HG03095 (cell line): ENCODE data around the gene BIN2.
A peak's percentile ranks its signal among the peaks of the same experiment; 100 is the strongest.

Source experiments
- ATAC-seq: cut with Tn5 transposase; IDR thresholded peaks from one replicate; pipeline ENCODE4 v1.9.1; 2021; ENCODE audit warnings: moderate library complexity; ENCODE audit not compliant: unreplicated experiment

Gene BIN2

DNA sequence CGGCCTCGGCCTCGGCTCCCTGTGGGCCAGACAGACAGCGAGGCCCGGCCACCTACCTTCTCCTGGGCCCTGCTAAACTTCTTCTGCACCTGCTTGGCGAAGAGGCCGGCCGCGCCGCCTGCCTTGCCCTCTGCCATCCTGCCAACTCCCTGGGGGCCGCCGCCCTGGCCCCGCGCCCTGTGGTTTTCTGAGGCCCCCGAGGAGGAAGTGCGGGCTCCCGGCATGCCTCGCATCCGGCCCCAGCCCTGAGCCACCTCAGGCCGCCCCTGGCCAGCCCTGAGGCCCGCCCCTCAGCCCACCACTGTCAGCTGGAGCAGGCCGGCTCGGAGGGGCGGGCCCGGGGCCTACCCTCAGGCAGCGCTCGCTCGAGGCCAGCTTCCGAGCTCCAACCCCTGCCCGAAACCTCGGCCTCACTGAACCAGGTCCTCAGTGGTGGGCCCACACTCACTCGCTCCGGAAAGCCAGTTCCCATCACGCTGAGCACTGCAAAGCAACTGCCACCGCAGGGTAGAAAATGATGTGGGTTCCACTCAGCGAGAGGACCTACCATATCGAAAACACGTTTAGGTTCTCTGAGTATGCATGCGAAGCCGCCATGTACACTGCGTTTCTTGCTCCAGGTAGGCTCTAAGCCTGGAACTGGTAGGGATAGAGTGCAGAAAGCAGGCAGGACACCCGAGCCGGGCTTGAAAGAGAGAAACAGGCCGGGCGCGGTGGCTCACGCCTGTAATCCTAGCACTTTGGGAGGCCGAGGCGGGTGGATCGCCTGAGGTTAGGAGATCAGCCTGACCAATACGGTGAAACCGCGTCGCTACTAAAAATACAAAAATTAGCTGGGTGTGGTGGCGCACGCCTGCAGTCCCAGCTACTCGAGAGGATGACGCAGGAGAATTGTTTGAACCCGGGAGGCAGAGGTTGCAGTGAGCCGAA lies at the start of gene BIN2:
BIN2 (minus strand) TSS at position 209 of the 930 bp plus-strand sequence; CDS start at position 137, 72 bp downstream.
- peak; percentile 65 for ATAC-seq

DNA sequence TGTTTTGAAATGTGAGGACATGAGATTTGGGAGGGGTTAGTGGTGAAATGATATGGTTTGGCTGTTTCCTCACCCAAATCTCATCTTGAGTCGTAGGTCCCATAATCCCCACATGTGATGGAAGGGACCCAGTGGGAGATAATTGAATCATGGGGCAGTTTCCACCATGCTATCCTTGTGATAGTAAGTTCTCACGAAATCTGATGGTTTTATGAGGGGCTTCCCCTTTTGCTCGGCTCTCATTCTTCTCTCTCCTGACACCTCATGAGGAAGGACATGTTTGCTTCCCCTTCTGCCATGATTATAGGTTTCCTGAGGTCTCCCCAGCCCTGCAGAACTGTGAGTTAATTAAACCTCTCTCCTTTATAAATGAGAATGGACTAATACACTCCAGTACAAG lies 49.2 kb upstream of the BIN2 start:
- ATAC-seq: no peak

DNA sequence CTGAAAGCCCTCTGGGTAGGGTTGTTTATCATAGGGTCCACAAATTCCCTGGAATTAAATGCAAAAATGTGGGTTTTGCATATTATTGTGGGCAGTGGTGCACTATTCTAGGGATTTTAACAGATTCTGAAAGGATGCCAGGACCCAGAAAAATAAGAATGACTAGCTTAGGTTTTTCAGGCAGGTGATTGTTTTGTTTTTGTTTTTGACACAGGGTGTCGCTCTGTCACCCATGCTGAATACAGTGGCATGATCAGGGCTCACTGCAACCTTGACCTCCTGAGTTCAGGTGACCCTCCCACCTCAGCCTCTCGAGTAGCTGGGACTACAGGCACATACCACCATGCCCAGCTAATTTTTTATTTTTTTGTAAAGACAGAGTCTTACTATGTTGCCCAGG lies 48.0 kb upstream of the BIN2 start:
- ATAC-seq: no peak

DNA sequence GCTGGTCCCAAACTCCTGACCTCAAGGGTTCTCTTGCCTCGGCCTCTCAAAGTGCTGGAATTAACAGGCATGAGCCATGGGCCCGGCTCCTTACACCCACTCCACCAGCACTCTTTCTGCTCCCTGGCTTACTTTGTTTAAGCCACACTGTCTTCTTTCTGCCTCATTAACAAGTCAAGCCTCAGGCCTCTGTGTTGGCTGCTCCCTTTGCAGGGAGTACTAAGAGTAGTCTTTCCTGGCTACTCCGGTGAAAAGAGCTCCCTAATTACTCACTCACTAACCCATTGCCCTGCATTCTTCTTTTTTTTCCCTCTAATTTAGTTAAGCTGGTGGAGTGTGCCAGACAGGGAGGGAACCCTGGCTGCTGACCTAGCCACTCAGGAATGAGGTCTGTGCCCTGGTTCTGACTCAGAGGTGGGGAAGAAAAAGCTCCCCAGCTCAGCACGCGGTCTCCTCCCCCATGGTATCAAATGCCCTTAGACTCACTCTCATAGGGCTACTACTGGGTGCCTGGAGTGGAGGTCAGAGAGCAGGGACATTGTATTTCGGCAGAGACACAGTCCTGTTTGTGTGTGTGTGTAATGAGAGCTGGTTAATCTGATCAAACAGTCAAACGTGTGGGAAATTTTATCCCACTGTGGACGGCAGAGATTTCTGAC lies 47.5 kb upstream of the BIN2 start:
- ATAC-seq: no peak

DNA sequence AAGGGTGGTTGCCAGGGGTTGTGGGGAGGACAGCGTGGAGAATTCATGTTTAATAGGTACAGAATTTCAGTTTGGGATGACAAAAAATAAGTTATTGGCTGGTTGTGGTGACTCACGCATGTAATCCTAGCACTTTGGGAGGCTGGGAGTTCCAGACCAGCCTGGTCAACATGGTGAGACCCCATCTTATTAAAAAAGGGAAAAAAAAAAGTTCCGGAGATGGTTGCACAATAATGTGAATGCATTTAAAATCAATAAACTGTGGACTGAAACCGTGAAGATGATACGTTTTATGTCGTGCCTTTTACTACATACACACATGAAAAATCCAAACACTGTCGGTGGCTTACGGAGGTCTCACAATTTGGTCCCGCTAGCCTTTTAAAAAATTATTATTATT lies 46.7 kb upstream of the BIN2 start:
- no peak for ATAC-seq

DNA sequence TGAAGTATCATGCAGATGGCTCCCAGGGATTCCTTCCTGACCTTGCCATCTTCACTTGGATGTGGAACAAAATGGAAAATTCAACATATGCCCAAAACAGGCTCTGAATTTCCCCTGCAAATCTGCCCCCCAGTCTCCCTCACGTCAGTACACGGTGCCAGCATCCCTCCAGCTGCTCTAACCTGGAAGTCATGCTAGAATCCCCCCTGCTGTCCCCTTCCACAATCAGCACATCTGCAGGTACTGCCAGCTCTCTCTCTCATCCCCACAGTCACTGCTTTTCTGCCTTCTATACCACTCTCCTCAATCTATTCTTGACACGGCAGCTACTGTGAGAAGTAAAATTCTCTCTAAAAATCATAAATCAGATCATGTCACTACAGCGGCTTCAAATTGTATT lies 45.6 kb upstream of the BIN2 start:
- no peak for ATAC-seq

DNA sequence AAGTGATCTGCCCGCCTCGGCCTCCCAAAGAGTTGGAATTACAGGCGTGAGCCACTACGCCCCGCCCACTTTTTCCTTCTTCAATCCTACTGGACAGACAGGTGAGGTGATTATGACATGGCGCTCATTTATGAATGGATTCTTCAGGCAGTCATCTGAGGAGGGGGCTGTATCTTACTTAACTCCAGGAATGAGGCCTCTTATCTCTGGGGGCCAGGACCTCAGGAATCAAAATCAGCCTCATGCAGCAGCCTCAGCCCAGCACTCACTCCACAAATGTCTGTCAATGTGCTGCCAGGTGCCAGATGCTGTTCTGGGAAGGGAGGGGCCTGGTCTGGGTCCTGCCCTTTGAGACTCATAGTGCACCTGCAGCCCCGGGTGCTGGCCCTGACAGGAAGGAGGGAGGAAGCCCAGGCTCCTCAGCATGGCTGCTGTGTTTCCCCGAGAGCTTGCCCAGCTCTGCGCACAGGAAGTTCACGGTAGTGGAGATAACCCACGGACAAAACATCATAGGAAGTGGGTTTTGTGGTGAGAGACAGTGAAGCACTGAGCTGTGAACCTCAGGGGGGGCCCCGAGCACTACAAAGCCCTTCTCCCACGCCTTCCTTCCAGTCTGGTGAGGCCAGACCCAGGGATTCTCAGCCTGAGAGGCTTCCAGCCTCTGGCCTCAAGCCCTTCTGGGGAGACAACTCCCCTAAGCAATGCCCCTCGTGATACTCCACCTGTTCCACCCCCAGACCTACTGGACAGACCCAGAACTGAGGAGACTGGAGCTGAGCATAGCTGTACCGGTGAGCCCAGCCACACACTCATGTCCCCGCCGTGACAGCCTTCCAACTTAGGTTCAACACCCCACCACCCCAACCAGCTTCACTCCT lies 44.9 kb upstream of the BIN2 start:
- peak; percentile 95 for ATAC-seq

DNA sequence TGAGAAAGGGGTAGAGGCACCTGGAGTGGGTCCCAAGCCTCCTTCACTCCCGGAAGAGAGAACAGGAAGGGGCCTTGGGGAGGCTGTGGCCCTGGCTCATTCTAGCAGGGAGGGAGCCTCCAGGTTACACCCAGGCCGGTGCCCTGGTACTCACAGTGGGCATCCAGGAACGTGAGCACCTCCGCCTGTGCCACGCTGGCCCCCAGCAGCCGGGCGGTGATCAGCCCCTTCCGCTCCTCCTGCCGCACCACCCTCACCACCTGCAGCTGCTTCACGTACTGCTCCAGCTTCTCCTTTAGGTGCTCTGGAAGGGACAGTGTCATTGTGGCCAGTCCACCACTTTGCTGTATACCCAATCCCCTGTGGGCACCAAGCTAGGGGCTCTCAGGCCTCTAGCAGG lies 41.3 kb upstream of the BIN2 start:
- no peak for ATAC-seq

DNA sequence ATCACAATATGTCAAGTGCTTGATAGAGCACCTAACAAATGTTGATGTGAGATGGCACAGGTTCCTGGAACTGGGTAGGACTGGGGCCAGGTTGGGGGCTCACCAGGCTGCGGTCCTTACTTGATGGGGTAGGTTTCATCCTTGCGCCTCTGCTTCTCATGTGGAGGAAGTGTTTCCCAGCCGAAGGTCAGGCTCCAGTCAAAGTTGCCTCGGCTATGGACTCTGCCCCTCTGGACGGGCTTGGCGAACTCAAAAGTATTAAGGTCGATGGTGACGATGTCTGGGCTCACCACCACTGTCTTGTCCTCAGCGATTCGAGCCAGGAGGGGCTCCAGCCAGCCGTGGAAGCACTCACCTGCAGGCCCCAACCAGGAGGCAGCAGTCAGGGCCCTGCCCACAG lies 40.0 kb upstream of the BIN2 start:
- ATAC-seq: no peak

DNA sequence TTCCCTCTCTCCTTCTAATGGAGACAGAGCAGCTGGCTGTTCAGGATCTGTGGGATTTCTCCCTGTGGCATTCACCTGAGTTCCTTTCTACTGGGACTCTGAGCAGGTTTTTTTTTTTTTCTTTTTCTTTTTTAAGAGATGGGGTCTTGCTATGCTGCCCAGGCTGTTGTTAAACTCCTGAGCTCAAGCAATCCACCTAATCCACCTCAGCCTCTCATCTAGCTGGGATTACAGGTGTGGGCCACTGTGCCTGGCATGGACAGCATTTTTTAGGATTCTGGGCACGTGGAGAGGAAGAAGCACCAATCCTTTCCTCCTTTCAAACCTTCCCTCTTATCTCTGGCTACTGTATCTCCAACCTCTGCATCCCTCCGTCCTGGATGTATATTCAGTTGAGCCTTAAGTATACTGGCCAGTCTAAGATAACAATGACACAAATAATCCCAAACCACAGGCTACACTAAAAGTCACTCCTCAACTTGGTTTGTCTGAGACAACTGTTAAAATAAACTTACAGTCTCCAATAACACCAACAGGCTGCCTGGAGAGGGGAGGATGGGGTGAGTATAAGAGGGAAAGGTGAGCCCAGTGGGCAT lies 38.9 kb upstream of the BIN2 start:
- no peak for ATAC-seq

DNA sequence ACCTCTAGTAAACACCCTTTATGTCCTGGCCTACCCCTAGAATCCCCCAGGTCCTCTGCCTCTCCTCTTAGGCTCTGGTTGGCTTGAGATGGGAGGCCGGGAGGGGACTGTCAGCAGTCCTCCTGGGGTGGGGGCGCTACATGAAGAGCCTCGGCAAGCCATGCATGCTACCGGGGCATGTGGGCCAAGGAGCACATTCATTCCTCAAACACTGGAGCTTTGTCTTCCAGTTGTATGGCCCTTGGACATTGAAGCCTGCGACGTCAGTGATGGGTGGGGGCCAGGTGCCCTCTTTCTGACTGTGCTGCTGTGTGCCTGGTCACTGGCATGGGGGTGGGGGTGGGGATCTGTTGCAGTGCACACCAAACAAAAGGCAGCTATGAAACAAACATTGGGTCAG lies 38.3 kb upstream of the BIN2 start:
- ATAC-seq: no peak

DNA sequence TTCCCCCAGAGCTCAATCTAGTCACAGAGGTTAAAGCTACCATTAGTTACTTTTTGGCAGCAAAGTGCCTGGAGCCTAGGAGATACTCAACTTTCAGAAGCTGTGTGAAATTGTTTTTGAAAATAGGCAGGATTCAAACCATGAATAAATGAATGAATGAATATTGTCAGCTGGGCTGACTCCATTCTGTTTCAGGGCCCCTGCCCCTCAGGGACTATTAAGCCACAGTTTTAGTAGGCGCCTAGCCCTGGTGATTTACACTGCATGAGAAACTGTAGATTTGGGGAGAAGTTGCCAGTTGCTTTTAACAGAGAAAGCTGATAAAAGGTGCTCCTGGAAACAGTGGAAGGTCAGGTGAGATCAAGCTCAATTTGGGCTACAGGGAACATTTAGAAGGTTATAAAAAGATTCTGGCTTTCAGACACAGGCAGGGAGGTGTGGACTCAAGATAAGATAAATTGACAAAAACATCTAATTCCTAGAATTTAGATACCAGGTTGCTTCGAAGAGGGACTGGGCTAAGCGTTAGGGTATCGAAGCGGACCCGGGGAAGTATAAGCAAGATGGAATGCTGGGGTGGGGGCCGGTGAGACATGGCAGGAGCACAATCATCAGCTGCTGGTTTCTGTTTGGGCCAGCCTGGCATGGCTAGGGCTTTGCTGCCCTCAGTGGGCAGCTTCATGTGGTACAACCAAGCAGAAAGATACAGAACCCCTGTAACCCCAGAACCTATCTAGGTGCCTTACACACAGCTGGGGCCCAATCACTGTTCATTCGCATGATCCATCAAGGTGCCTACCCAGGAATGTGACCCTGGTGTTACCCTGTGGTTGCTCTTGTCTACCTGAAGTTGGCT lies 37.4 kb upstream of the BIN2 start:
- ATAC-seq: no peak

DNA sequence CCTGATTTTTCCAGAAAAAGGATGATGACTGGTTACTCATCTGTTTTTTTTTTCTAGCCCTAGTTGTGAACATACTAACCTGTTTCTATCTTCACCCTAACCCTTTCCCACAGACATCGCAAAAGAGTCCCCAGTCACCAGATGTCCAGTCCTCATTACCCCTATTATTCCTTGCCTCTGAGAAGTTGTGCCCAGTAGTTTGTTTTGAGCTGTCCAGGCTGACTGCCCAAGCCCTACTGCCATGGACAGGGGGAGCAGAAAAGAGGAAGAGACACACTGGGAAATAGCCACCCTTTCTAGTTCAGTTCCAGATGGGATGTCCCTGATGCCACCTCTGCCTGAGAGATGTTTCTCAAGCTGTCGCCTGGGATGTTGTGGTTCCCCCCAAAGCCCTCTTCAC lies 36.3 kb upstream of the BIN2 start:
- ATAC-seq: no peak

DNA sequence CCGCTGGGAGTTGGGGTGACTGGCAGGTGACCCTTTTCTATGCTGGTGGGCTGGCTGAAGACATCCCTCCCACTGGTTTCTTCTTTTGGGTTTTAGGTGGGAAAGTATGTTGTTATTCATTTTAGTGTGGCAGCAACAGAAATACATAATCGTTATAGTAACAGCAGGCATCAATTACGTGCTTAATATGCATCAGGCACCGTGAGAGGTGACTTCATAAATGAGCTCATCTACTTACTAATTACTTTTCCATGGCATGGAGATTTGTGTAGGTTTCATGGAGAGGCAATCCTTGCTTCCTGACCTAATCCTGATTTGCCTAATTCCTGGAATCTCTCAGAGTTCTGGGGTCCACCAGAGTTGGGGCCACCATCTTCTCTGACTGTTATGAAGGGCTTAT lies 35.9 kb upstream of the BIN2 start:
- ATAC-seq: no peak

DNA sequence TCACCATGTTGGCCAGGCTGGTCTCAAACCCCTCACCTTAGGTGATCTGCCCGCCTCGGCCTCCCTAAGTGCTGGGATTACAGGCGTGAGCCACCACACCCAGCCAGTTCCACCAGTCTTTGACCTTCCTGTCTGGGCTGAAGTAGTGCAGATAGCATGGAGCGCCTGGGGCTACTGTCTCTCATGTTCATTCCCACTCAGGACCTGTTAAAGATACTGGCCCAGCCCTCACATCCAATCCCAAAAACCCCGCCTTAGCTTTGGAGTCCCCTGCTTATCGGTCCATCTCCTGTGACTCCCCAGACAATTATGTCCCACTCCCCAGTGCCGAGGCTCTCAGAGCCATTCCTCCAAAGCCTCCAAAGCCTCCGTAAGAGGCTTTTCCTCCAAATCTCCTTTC lies 34.5 kb upstream of the BIN2 start:
- ATAC-seq: no peak

DNA sequence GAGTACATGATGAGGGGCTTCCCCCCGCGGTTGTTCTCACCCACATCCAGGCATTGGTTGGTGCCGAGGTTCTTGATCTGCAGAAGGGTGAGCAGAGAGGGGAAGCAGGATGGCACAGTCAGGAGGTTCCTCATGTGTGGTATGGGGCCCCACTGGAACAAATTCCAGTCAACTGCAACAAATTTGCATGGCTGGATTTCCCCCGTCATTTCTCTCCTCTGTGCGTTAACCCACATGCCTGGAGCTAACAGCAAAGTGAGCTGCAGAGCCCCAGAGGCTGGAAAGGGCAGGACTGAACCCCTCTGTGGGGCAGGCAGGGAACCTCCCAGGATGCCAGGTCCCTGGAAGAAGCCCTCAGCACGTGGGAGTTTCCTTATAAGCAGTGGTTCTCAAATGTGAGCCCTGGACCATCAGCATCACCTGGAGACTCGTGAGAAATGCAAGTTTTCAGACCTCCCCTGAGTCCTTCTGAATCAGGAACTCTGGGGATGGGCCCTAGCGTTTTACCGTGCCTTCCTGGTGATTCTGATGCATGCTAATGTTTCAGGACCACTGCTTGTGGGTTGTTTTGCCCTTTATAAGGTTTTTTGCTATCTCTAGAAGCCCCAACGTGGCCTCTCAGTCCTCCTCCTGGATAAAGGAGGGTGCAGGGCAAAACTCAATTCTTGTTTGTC lies 33.5 kb upstream of the BIN2 start:
- no peak for ATAC-seq

DNA sequence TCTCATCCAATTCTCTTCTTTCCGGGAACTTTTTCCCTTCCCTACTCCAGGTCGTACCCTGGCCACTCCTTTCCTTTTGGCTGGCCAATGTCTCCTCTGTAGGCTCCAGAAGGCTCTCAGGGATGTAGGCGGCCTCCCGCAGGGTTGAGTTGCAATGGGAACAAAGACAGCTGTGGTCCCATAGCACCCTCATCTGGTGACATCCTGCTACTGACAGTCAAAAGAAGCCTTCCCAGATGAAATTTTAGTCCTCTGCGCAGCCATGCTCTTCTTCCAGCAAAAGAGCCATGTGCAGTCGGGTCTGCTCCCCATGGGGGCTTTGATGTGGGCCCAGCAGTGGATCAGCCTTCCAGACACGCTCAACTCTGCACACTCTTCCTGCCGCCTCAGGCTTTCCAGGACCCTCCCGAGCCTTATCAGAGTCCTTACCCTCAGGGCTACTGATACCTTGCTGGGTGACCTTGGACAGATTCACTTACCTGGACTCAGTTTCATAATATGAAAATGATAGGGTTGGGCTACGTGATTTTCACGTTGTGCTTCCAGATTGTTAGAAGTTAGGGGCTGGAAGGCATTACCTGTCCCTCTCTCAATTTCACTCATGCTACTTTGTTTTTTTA lies 28.0 kb upstream of the BIN2 start:
- no peak for ATAC-seq

DNA sequence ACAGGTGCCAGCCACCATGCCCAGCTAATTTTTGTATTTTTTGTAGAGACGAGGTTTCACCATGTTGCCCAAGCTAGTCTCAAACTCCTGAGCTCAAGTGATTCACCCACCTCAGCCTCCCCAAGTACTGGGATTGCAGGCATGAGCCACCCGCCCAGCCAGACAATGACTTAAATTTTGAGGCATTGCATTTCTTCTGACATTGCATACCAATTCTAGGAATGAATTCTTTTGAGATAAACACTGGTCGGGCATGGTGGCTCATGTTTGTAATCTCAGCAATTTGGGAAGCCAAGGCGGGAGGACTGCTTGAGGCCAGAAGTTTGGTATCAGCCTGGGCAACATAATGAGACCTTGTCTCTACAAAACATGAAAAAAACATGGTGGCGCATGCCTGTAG lies 25.1 kb upstream of the BIN2 start:
- no peak for ATAC-seq

DNA sequence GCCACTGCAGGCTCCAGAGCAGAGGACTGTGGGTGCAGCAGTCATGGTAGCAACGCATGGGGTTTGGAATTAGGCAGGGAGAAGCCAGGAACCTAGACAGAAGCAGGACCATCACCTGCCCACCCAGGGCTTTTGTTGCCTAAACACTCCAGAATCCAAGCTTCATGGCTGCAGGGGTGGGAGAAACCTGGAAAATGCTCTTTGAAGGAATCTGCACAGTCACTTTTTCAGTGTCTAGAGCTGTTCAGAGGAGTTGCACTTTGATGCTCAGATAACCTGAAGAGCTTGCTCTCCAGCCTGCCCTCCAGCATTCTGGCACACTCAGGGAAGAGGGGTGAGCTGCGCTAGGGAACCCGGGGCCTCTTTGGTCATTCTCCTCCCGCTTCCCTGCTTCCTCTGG lies 24.1 kb upstream of the BIN2 start:
- no peak for ATAC-seq
